Measurements from ENCODE around the gene TLL2. TPM values are rescaled to one million over a fixed set of nuclear protein-coding genes. Genes with fewer than 3 reads are reported as not detected.

TLL2 gene
- total and polyA plus RNA-seq, 4 donors, result 0.07 to 0.23 (median 0.10) TPM

DNA sequence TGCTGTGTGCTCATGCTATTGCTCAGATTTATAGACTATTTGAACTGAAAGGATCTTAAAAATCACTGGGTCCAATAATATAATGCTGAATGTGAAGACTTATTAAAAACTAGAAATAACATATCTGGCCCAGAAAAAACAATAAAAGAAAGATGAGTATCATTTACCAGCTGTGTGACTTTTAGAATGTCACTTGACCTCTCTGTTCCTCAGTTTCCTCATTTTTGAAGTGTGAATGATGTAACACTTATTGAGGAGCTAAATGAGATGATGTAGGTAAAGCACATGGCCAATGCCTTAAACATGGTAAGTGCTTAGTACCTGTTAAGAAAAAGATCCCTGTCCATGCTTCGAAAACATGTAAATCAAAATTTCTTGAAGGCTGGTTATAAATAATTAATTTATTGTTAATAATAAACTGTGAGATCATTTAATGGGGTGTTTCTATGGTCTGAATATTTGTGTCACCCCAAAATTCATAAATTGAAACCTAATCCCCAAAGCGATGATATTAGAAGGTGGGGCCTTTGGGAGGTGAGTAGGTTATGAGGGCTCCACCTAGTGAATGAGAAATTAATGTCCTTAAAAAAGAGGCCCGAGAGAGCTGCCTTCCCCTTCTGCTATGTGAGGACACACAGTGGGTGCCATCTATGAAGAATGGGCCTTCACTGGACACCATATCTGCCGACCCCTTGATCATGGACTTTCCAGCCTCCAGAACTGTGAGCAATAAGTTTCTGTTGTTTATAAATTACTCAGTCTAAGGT lies 196.5 kb downstream of the TLL2 start:
- ATAC-seq (ENCODE audit: insufficient read depth, low FRiP score), result no peak
- TF ChIP-seq, protein P1, sequence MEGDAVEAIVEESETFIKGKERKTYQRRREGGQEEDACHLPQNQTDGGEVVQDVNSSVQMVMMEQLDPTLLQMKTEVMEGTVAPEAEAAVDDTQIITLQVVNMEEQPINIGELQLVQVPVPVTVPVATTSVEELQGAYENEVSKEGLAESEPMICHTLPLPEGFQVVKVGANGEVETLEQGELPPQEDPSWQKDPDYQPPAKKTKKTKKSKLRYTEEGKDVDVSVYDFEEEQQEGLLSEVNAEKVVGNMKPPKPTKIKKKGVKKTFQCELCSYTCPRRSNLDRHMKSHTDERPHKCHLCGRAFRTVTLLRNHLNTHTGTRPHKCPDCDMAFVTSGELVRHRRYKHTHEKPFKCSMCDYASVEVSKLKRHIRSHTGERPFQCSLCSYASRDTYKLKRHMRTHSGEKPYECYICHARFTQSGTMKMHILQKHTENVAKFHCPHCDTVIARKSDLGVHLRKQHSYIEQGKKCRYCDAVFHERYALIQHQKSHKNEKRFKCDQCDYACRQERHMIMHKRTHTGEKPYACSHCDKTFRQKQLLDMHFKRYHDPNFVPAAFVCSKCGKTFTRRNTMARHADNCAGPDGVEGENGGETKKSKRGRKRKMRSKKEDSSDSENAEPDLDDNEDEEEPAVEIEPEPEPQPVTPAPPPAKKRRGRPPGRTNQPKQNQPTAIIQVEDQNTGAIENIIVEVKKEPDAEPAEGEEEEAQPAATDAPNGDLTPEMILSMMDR (IDR thresholded peaks at IDR 0.05; ENCODE audit: control extremely low read depth, extremely low read depth), result no peak
- no peaks in the 10 kb centered on the region for H3K4me1 ChIP-seq (ENCODE audit: control insufficient read depth in 5 of 5, insufficient read depth in 5 of 5, low read length in 5 of 5)
- no peak overlapping the region for H3K9ac ChIP-seq (ENCODE audit: insufficient read depth in 1 of 2, low read length in 2 of 2)
- DNase-seq, result no peak
- H3K36me3 ChIP-seq (ENCODE audit: control insufficient read depth in 4 of 4, insufficient read depth in 4 of 4, low read length in 4 of 4), result no peaks in the 10 kb centered on the region
- no peak overlapping the region for H3K27ac ChIP-seq (ENCODE audit: low read depth in 1 of 2, low read length in 1 of 2)
- H3K4me3 ChIP-seq, result no peak overlapping the region
- H3K27me3 ChIP-seq (ENCODE audit: control insufficient read depth in 3 of 3, insufficient read depth in 3 of 3, low read length in 2 of 3), result peaks cover 0 to 6% (median 3%) of the 10 kb centered on the region in 3 donors
- WGBS, 2 donors, result 79 to 81% methylated on average over 4 of the region's 4 CpGs
- H3K9me3 ChIP-seq (ENCODE audit: control insufficient read depth in 4 of 4, insufficient read depth in 3 of 4, low read length in 3 of 4), result no peaks in the 10 kb centered on the region

Other genes starting within 250 kb of the TLL2 start
- 10 to 100 TPM in 1 of 2 donors, 1 to 10 TPM in 1; 7.8 to 18.7 TPM for gene BLNK, start 242.4 kb downstream of the TLL2 start, total RNA-seq
- gene BLNK, start 242.4 kb downstream of the TLL2 start, polyA plus RNA-seq, result 1 to 10 TPM; 4.1 to 5.0 TPM
- gene DNTT, start 209.5 kb downstream of the TLL2 start, total RNA-seq, result not detected
- not detected for gene DNTT, start 209.5 kb downstream of the TLL2 start, polyA plus RNA-seq
- not detected for gene OPALIN, start 154.9 kb downstream of the TLL2 start, total RNA-seq
- gene OPALIN, start 154.9 kb downstream of the TLL2 start, polyA plus RNA-seq, result not detected
- gene TM9SF3, start 73.1 kb upstream of the TLL2 start, total RNA-seq, result 100 to 1,000 TPM in 1 of 2 donors, 10 to 100 TPM in 1; 89.5 to 103 TPM
- gene TM9SF3, start 73.1 kb upstream of the TLL2 start, polyA plus RNA-seq, result 10 to 100 TPM; 24.4 to 44.0 TPM
- 10 to 100 TPM; 24.0 to 36.8 TPM for gene PIK3AP1, start 206.6 kb upstream of the TLL2 start, total RNA-seq
- 100 to 1,000 TPM in 1 of 2 donors, 1 to 10 TPM in 1; 7.3 to 120 TPM for gene PIK3AP1, start 206.6 kb upstream of the TLL2 start, polyA plus RNA-seq

Measured in lung (tissue), 12 donors.